Neural cell (in vitro differentiated cells): ENCODE measurements around the gene IRF1.

ENCODE experiments used
- CTCF ChIP-seq: fragments of 450-650 bp; IDR thresholded peaks from 2 replicates; pipeline ENCODE4 v1.5.1; 2014; ENCODE audit warnings: antibody characterized with exemption, mild to moderate bottlenecking, moderate library complexity; ENCODE audit not compliant: poor library complexity, severe bottlenecking
- EZH2 ChIP-seq: fragments of 200-600, 300-800 bp; shearing (Covaris generic), sonication (generic); IDR thresholded peaks from 2 replicates; pipeline ENCODE4 v1.6.1; 2014; ENCODE audit warnings: antibody characterized with exemption, low read length, borderline replicate concordance, mild to moderate bottlenecking; ENCODE audit not compliant: insufficient read depth, poor library complexity, severe bottlenecking

- no peak for TF ChIP-seq CTCF
- TF ChIP-seq EZH2 = no peak
Observed at GRCh38 chr5:132480042-132480441, 10.5 kb downstream of the IRF1 start.
